OCI-LY3 (cell line): ENCODE results near the gene IL10.

ENCODE experiments used
- H2AFZ ChIP-seq: fragments of 200-600, 300-600 bp; shearing (Covaris generic); 2 replicates; pipeline ENCODE4 v1.6.0; 2014; ENCODE audit warnings: antibody characterized with exemption, low read depth, low read length
- H3K27ac ChIP-seq: fragments of 200-600, 300-600 bp; sonication (generic); 2 replicates; pipeline ENCODE4 v1.5.1; 2014; ENCODE audit warnings: mild to moderate bottlenecking, low read length, moderate library complexity, mixed read lengths
- H3K27me3 ChIP-seq: fragments of 200-600, 300-600 bp; sonication (generic); 2 replicates; pipeline ENCODE4 v1.6.1; 2014; ENCODE audit warnings: low read depth, low read length, mixed read lengths
- H3K36me3 ChIP-seq: fragments of 200-600, 300-600 bp; sonication (generic); replicated peaks from 2 replicates; pipeline ENCODE3; 2014; ENCODE audit warnings: low read depth, low read length, mixed read lengths
- H3K4me1 ChIP-seq: fragments of 300-600, 200-600 bp; sonication (generic); 2 replicates; pipeline ENCODE4 v1.6.1; 2014; ENCODE audit warnings: low read length, mixed read lengths
- H3K4me2 ChIP-seq: fragments of 200-600, 300-600 bp; sonication (generic); 2 replicates; pipeline ENCODE4 v1.6.1; 2014; ENCODE audit warnings: low read length, mixed read lengths
- H3K4me3 ChIP-seq: fragments of 300-600, 200-600 bp; sonication (generic); 2 replicates; pipeline ENCODE4 v1.5.1; 2014; ENCODE audit warnings: antibody characterized with exemption, mild to moderate bottlenecking, low read length, moderate library complexity
- H3K79me2 ChIP-seq: fragments of 300-600, 200-600 bp; shearing (Covaris generic); 2 replicates; pipeline ENCODE4 v1.6.1; 2014; ENCODE audit warnings: mild to moderate bottlenecking, low read length, mixed read lengths
- H3K9ac ChIP-seq: fragments of 300-600, 200-600 bp; shearing (Covaris generic); 2 replicates; pipeline ENCODE4 v1.6.0; 2014; ENCODE audit warnings: mild to moderate bottlenecking, low read length, moderate library complexity
- H3K9me3 ChIP-seq: fragments of 200-600, 300-600 bp; shearing (Covaris generic); 2 replicates; pipeline ENCODE4 v1.6.1; 2014; ENCODE audit warnings: low read length, mixed read lengths; ENCODE audit not compliant: insufficient read depth
- H4K20me1 ChIP-seq: fragments of 200-600, 300-600 bp; sonication (generic); 2 replicates; pipeline ENCODE4 v1.6.1; 2016; ENCODE audit warnings: low read length, mixed read lengths; ENCODE audit not compliant: insufficient read depth
- EZH2phosphoT487 ChIP-seq: fragments of 200-600 bp; shearing (Covaris generic); IDR thresholded peaks from 2 replicates; pipeline ENCODE4 v1.6.1; 2018; ENCODE audit warnings: antibody characterized with exemption, mixed run types, low read depth
- TF ChIP-seq, protein P1 (sequence below): fragments of 200-600, 300-600 bp; sonication (generic); IDR thresholded peaks from 2 replicates; pipeline ENCODE4 v1.5.1; 2014; ENCODE audit warnings: antibody characterized with exemption, low read length, low read depth

IL10 gene

GRCh38 chr1:206785182-206785765 is 13.0 kb upstream of the IL10 start:
- peak overlapping the region; percentile 69 for H3K4me3 ChIP-seq
- H3K79me2 ChIP-seq: no peaks in the 10 kb centered on the region
- H2AFZ ChIP-seq: no peak overlapping the region; the same call in 1 of the 2 replicates
- peak overlapping the region; percentile 50; the same call in 1 of the 2 replicates for H3K9ac ChIP-seq
- H4K20me1 ChIP-seq: no peaks in the 10 kb centered on the region
- H3K27me3 ChIP-seq: peaks cover 39% of the 10 kb centered on the region
- peak overlapping the region; percentile 92 for H3K4me2 ChIP-seq
- H3K4me1 ChIP-seq: peaks cover 74% of the 10 kb centered on the region
- peaks cover 10% of the 10 kb centered on the region for H3K36me3 ChIP-seq
- H3K27ac ChIP-seq: no peak overlapping the region
- TF ChIP-seq, protein P1, sequence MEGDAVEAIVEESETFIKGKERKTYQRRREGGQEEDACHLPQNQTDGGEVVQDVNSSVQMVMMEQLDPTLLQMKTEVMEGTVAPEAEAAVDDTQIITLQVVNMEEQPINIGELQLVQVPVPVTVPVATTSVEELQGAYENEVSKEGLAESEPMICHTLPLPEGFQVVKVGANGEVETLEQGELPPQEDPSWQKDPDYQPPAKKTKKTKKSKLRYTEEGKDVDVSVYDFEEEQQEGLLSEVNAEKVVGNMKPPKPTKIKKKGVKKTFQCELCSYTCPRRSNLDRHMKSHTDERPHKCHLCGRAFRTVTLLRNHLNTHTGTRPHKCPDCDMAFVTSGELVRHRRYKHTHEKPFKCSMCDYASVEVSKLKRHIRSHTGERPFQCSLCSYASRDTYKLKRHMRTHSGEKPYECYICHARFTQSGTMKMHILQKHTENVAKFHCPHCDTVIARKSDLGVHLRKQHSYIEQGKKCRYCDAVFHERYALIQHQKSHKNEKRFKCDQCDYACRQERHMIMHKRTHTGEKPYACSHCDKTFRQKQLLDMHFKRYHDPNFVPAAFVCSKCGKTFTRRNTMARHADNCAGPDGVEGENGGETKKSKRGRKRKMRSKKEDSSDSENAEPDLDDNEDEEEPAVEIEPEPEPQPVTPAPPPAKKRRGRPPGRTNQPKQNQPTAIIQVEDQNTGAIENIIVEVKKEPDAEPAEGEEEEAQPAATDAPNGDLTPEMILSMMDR: no peak
- TF ChIP-seq EZH2phosphoT487: no peak
- no peaks in the 10 kb centered on the region for H3K9me3 ChIP-seq

GRCh38 chr1:206784471-206784903 is 12.2 kb upstream of the IL10 start:
- peaks cover 41% of the 10 kb centered on the region for H3K27me3 ChIP-seq
- H3K9ac ChIP-seq: peak overlapping the region; percentile 50
- TF ChIP-seq EZH2phosphoT487: no peak
- TF ChIP-seq, protein P1: no peak
- H3K9me3 ChIP-seq: no peaks in the 10 kb centered on the region
- peak overlapping the region; percentile 69 for H3K4me3 ChIP-seq
- H4K20me1 ChIP-seq: no peaks in the 10 kb centered on the region
- H3K4me2 ChIP-seq: peak overlapping the region; percentile 92
- H3K4me1 ChIP-seq: peaks cover 74% of the 10 kb centered on the region
- H3K27ac ChIP-seq: peak overlapping the region; percentile 6; the same call in 1 of the 2 replicates
- no peaks in the 10 kb centered on the region for H3K79me2 ChIP-seq
- H3K36me3 ChIP-seq: peaks cover 10% of the 10 kb centered on the region
- peak overlapping the region; percentile 32; the same call in 1 of the 2 replicates for H2AFZ ChIP-seq

GRCh38 chr1:206783506-206783905 is 11.2 kb upstream of the IL10 start:
- no peak overlapping the region for H3K4me3 ChIP-seq
- no peak overlapping the region for H3K27ac ChIP-seq
- peaks cover 80% of the 10 kb centered on the region for H3K4me1 ChIP-seq
- H2AFZ ChIP-seq: no peak overlapping the region
- H4K20me1 ChIP-seq: no peaks in the 10 kb centered on the region
- no peak for TF ChIP-seq EZH2phosphoT487
- TF ChIP-seq, protein P1: no peak
- no peaks in the 10 kb centered on the region for H3K79me2 ChIP-seq
- no peak overlapping the region for H3K9ac ChIP-seq
- peak overlapping the region; percentile 92 for H3K4me2 ChIP-seq
- peaks cover 35% of the 10 kb centered on the region for H3K27me3 ChIP-seq
- peaks cover 10% of the 10 kb centered on the region for H3K36me3 ChIP-seq
- H3K9me3 ChIP-seq: no peaks in the 10 kb centered on the region

DNA sequence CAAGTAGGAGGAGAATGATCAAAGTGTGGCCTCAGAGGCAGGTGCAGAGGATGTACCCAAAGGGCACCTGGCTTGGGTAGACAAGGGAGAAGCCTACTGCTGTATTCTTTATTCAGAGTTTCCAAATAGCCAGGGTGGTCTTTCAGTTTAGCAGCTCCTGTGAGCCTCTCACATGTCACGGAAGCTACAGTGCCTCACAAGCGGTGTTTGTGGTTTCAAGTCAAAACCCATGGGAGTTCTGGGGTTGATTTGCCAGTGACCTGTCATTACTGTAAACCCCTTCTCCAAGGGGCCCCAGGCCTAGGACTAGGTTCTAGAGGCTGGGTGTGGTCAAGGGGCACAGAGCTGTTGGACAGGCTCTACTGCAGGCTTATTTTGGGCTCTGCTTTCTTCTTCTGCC is 10.2 kb upstream of the IL10 start:
- H3K9me3 ChIP-seq: no peaks in the 10 kb centered on the region
- H3K4me2 ChIP-seq: peak overlapping the region; percentile 92
- H3K27ac ChIP-seq: peak overlapping the region; percentile 49
- no peak overlapping the region for H2AFZ ChIP-seq
- H4K20me1 ChIP-seq: no peaks in the 10 kb centered on the region
- peaks cover 40% of the 10 kb centered on the region for H3K27me3 ChIP-seq
- H3K9ac ChIP-seq: peak overlapping the region; percentile 12; the same call in 1 of the 2 replicates
- peak overlapping the region; percentile 1; the same call in 1 of the 2 replicates for H3K4me3 ChIP-seq
- TF ChIP-seq, protein P1: no peak
- TF ChIP-seq EZH2phosphoT487: no peak
- H3K4me1 ChIP-seq: peaks cover 91% of the 10 kb centered on the region
- H3K79me2 ChIP-seq: no peaks in the 10 kb centered on the region
- peaks cover 10% of the 10 kb centered on the region for H3K36me3 ChIP-seq
